Measurements from ENCODE around the gene GAS2L1.

DNA sequence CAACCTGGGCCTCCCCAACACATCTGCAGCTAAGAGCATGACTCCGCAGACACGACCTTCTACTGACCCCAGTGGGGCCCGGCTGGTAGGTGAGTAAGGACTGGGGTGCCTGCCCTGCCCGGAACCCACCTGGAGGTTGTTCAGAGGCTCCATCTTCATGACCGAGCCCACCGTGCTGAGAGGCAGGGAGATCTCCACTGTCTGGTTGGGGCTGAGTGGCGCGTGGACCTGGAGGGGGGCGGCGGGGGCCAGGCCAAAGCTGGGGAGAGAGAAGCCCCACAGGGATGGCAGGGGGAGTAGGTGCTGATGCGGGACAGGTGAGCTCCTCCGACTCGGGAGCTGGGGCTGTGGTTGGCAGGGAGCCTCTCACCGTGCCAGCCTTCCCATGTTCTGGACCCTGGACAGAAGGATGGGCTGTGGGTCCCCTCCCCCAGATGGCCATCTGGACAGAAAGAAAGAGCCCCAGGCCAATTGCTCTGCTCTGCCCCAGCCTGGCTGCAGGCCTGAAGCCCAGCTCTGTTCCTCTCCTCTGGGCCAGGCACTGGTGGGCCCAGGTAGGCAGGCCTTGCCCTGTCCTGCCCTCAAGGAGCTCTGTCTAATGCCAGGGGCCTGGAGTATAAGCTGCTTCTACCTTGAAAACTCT lies 25.3 kb downstream of the GAS2L1 start:
- TF ChIP-seq, protein P1, sequence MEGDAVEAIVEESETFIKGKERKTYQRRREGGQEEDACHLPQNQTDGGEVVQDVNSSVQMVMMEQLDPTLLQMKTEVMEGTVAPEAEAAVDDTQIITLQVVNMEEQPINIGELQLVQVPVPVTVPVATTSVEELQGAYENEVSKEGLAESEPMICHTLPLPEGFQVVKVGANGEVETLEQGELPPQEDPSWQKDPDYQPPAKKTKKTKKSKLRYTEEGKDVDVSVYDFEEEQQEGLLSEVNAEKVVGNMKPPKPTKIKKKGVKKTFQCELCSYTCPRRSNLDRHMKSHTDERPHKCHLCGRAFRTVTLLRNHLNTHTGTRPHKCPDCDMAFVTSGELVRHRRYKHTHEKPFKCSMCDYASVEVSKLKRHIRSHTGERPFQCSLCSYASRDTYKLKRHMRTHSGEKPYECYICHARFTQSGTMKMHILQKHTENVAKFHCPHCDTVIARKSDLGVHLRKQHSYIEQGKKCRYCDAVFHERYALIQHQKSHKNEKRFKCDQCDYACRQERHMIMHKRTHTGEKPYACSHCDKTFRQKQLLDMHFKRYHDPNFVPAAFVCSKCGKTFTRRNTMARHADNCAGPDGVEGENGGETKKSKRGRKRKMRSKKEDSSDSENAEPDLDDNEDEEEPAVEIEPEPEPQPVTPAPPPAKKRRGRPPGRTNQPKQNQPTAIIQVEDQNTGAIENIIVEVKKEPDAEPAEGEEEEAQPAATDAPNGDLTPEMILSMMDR (IDR thresholded peaks at IDR 0.05; ENCODE audit: extremely low read depth in 1 of 2, insufficient read depth in 1 of 2, low read depth in 1 of 2, low read length in 2 of 2) = no peak
- TF ChIP-seq POLR2A (IDR thresholded peaks at IDR 0.05; ENCODE audit: low read depth, low read length) = no peak
- no peak for TF ChIP-seq EZH2 (IDR thresholded peaks at IDR 0.05; ENCODE audit: borderline replicate concordance, low read depth, low read length, severe bottlenecking)
- TF ChIP-seq POLR2AphosphoS5 (IDR thresholded peaks at IDR 0.05; ENCODE audit: insufficient read depth, low read depth, low read length) = no peak
- TF ChIP-seq MYC (IDR thresholded peaks at IDR 0.05; ENCODE audit: low read depth, low read length) = no peak
- TF ChIP-seq, protein P2, sequence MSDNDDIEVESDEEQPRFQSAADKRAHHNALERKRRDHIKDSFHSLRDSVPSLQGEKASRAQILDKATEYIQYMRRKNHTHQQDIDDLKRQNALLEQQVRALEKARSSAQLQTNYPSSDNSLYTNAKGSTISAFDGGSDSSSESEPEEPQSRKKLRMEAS (IDR thresholded peaks at IDR 0.05; ENCODE audit: insufficient read depth, insufficient read length) = no peak
- TF ChIP-seq FOS (IDR thresholded peaks at IDR 0.05; ENCODE audit: borderline replicate concordance, insufficient read depth, low read length) = no peak
